HG03280 (cell line): ENCODE data around the gene GOLGA6C.
"Not testable (repeated sequence)": the region's sequence is repeated elsewhere in the genome, so short reads cannot be mapped to it uniquely, and the experiment has no call there.

Source experiments
- ATAC-seq: cut with Tn5 transposase; IDR thresholded peaks from one replicate; pipeline ENCODE4 v1.9.1; 2021; ENCODE audit warnings: mild to moderate bottlenecking, moderate library complexity; ENCODE audit not compliant: unreplicated experiment

GOLGA6C gene

DNA sequence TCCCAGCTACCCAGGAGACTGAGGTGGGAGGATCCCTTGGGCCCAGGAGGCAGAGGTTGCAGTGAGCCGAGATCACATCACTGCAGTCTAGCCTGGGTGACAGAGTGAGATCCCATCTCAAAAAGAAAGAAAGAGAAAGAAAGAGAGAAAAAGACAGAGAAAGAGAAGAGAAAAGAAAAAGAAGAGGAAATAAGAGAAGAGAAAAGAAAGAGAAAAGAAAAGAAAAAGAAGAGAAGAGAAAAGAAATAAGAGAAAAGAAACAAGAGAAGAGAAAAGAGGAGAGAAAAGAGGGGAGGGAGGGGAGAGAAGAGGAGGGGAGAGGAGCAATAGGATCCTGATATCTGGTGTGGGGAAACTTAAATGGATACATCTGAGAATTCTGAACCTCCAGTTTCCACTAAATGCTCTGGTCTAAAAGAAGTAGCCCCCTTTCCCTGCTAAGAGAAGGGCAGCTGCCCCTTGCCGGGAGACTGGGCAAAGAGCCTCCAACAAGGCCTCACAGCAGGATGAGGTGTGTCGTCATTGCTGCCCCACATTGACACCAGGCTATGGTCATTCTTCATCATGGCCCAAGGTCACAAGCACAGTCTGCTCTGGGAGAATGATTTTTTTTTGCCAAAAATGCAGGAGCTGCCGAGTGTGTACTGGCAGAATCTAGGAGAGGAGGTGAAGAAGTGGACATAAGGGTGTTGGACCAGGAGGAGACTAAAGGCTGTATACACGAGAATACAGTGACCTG, 56.6 kb downstream of the GOLGA6C start:
- ATAC-seq, result no peak

GRCh38 chr15:75319231-75319897, 61.2 kb downstream of the GOLGA6C start:
- not testable (repeated sequence) for ATAC-seq
